CD4-positive, alpha-beta T cell treated with Interleukin-4 for 1 hour (primary cell): Measurements from ENCODE around the gene SHLD1.
A peak's percentile ranks its signal among the peaks of the same experiment; 100 is the strongest.

ENCODE experiments used
- DNase-seq, 2 donors: peaks; one replicate each; pipeline ENCODE4 v3.0.0-alpha.2; 2020 to 2022

Gene SHLD1

GRCh38 chr20:5855939-5856338, 105.7 kb downstream of the SHLD1 start:
- no peak for DNase-seq

DNA sequence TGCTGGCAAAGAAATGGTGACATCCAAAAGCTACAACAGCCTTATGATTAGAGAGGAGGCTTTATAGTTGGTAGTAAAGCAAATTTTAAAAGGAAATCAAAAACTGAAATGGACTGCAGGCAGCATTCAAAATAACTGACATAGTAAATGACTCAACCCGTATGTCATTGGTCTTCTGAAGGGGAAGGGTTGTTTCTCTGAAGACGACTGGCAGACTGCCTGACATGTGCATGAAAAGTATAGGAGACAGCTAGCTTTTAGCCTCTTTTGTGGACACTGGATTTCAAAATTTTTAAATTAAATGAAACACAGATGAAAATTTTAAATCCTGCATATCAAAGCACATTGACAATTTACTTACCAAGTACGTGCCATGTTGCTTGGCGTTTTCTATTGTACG, 109.4 kb downstream of the SHLD1 start:
- DNase-seq, result no peak

DNA sequence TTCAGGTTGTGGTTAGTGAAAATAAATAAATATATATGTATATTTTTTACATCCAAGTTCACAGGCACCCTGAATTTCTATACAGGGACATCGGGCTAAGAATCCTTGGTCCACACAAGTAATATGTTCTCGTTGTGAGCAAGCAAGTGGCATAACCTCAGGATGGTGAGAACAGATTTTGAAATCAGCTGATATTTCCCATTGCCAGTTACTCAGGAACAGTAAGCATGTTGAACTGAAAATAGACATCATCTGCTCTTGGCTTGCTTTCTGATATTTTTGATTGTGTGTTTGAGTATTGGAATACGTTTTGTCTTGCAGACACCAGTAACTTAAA, 112.5 kb downstream of the SHLD1 start:
- DNase-seq, result no peak

DNA sequence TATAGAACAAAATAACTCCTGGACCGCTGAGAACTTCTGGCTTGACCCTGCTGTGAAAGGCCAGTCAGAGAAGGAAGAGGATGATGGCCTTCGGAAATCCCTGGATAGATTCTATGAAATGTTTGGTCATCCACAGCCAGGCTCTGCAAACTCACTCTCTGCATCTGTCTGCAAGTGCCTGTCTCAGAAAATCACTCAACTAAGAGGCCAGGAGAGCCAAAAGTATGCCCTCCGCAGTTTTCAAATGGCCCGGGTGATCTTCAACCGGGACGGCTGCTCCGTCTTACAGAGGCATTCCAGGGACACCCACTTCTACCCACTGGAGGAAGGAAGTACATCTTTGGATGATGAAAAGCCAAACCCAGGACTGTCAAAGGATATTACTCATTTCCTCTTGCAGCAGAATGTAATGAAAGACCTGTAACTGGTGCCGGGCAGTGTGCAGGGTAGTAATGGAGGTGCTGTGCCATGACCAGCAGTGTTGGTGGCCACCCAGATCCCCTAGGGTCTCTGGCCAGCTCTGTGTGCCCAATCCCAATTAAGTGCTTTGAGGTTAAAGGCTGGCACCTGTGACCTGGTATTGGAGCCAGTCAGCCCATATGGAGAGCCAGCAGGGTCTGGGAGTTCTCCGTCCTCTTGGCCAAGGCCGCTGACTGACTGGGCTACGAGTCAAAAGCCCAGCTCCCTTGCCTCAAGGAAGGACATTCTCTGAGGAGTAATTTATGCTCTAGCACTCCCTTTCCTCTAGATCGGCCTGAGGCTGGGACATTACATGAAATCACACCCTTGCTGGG, 113.0 kb downstream of the SHLD1 start:
- DNase-seq, result peak in 1 of 2 donors; percentile 23

DNA sequence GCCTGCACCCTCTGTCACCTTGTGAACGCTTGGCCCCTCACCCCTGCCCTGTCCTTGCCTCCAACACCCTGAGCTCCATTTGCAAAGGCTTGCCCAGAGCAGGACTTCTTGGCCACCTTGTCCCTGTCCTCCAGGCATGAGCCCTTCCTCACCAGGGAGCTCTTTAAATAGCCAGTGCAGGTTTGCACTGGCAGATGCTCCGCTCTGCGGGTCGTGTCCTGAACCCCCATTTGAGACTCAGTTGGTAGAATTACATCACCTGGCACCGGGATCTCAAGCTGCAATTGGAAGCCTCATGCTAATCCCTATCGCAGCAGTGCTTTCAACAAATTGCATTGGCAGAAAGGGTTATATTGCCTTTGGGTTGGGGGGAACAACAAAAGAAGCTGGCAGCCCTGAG, 114.2 kb downstream of the SHLD1 start:
- no peak for DNase-seq

DNA sequence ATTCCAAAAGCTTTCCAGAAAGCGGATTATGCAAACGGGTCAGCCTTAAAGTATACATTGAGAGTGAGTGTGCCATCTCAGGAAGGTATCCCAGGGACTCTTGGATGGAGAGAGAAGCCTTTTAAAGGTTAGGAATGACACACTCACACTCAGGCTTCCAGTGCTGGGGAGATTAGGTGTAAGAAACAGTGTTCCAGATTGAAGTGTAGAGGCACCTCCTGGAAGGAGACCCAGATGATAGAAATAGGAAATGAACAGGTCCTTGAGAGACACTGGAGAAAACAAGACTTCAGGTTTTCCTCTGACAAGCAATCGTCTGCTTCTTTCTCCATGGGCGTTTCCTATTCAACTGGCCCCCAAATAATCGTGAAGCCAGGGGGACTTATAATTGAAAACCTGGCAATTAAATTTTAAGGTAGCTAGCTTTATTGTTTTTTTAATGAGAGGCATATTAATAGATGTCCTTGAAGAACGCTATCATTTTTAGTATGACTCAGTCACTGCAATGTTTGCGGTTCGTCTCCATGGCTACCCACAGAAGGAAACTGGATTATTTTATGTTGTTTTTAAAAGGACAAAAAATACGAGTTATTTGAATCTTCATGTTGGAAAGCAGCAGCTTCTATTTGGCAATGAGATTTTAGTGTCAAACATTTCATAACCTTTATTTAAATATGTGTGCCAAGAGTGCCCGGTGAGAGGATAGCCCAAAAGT, 114.8 kb downstream of the SHLD1 start:
- peak; percentile 16 to 44 for DNase-seq

- no peak for DNase-seq
Measured at GRCh38 chr20:5865604-5866003, 115.4 kb downstream of the SHLD1 start.

- no peak for DNase-seq
Measured at GRCh38 chr20:5870568-5870981, 120.4 kb downstream of the SHLD1 start.

DNA sequence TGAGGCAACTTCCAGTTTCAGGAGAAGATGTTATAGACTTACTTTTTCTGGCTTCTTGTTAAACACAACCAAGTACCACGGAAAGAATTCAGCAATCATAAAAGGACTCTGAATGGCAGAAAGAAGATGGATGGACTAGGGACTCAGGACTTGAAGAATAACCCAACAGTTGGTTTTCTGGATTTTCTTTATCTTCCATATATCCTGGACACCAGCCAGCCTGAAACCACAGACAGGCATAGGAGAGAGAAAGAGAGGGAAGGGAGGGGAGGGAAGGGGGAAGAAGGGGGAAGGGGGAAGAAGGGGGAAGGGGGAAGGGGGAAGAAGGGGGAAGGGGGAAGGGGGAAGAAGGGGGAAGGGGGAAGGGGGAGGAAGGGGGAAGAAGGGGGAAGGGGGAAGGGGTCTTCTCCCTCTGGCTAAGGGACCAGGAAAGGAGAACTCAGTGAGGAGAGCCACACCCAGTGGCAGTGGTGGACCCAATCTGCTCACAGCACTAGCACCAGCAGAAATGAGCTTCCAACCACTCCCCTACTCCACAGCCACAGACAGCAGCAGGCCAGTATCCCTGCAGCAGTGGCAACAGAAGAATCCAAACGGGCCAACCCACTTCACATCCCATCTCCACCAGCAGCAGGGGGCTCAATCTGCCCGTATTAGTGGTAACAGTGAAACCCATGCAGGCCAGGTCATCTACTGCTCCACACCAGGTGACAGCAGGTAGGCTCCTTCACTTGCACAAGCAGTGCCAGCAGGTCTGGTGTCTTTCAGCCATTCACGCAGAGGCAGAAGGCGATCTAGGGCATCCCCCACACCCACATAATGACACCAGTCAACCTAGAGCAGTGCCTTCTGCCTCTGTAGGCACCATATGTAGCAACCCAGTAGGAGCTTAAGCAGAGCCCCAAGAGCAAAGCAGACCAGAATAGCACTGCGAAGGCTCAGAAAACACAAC, 121.5 kb downstream of the SHLD1 start:
- no peak for DNase-seq

DNA sequence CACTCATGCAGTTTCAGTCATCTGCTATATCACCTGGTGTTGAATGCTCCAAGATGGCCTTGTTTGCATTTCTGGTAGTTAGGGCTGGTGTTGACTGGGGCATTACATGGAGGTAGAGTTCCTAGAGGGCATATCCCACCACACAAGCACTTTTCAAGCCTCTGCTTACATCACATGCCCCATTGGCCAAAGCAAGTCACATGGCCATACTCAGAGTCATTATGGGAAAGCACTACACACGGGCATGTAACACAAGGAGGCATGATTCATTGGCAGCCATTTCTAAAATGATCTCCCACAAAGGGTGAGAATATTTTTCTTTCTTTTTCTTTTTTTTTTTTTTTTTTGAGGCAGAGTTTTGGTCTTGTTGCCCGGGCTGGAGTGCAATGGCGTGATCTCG, 126.9 kb downstream of the SHLD1 start:
- no peak for DNase-seq

GRCh38 chr20:5880326-5880725, 130.1 kb downstream of the SHLD1 start:
- no peak for DNase-seq

GRCh38 chr20:5881703-5882102, 131.5 kb downstream of the SHLD1 start:
- DNase-seq, result no peak

GRCh38 chr20:5882166-5882565, 132.0 kb downstream of the SHLD1 start:
- no peak for DNase-seq

- DNase-seq, result no peak
Measured at GRCh38 chr20:5884465-5885335, 134.5 kb downstream of the SHLD1 start.

DNA sequence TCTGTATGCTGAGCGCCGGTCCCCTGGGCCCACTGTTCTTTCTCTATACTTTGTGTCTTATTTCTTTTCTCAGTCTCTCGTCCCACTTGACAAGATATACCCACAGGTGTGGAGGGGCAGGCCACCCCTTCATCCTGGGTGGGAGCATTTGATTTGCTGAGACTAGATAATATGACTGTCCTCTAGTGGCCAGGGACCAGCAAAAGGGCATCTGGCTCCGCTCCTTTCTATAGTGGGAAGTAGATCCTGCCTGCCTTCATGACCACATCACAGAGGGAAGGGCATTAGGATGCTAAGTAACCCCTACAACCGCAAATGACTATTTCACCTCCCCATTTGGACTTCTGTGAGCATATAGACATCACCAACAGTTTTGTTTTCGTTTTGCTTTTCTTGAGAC, 135.7 kb downstream of the SHLD1 start:
- no peak for DNase-seq

GRCh38 chr20:5886788-5887187, 136.6 kb downstream of the SHLD1 start:
- no peak for DNase-seq

DNA sequence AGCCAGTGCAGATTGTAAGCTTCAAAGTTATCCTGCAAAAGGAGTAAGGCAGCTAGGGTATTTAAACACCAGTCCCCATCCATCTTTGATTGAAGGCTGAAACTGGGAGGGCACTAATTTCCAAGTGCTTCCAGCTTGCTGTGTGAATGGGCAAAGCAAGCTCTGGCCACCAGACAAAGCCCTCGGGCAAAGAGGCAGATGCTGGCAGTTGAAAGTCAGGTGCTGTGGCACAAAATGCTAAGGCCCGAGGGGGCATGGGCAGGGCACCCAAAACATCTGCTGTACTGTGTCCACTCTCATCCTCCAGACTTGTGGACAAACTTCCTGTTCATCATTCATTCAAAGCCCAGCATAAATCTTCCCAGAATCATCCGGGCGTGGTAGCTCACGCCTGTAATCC, 137.2 kb downstream of the SHLD1 start:
- no peak for DNase-seq

- DNase-seq, result no peak
Measured at GRCh38 chr20:5888041-5888440, 137.8 kb downstream of the SHLD1 start.

GRCh38 chr20:5890773-5891441, 140.7 kb downstream of the SHLD1 start:
- DNase-seq, result no peak

DNA sequence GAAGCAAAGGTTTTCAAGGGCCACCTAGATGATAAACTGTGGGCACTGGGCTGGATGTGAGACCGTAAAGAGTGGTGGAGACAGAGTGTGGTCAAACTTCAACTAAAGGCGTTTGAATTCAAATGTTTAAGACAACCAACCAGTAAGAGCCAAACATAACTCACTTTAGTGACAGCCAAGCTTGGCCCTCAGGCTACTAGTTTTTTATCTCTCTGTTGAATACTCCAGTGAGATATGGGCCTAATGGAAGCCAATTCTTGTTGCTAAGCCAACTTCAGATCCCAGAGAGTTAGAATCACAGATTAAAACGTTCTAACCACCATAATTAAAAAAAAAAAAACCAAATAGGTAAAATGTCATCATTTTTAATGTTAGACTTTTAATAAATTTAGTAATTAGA, 142.9 kb downstream of the SHLD1 start:
- DNase-seq, result no peak

GRCh38 chr20:5893621-5894020, 143.4 kb downstream of the SHLD1 start:
- DNase-seq, result no peak

GRCh38 chr20:5895626-5896025, 145.4 kb downstream of the SHLD1 start:
- DNase-seq, result no peak
